22Rv1 (cell line): ENCODE data around the gene AHRR.

ENCODE experiments used
- H3K27ac ChIP-seq: fragments of 450-650 bp; 2 replicates; pipeline ENCODE4 v1.5.1; 2017
- CTCF ChIP-seq: fragments of 450-650 bp; IDR thresholded peaks from 2 replicates; pipeline ENCODE4 v1.5.1; 2017; ENCODE audit warnings: mild to moderate bottlenecking
- ZFX ChIP-seq: fragments of 450-650 bp; IDR thresholded peaks from 2 replicates; pipeline ENCODE4 v1.6.1; 2017; ENCODE audit warnings: antibody characterized with exemption, borderline replicate concordance

The AHRR gene

DNA sequence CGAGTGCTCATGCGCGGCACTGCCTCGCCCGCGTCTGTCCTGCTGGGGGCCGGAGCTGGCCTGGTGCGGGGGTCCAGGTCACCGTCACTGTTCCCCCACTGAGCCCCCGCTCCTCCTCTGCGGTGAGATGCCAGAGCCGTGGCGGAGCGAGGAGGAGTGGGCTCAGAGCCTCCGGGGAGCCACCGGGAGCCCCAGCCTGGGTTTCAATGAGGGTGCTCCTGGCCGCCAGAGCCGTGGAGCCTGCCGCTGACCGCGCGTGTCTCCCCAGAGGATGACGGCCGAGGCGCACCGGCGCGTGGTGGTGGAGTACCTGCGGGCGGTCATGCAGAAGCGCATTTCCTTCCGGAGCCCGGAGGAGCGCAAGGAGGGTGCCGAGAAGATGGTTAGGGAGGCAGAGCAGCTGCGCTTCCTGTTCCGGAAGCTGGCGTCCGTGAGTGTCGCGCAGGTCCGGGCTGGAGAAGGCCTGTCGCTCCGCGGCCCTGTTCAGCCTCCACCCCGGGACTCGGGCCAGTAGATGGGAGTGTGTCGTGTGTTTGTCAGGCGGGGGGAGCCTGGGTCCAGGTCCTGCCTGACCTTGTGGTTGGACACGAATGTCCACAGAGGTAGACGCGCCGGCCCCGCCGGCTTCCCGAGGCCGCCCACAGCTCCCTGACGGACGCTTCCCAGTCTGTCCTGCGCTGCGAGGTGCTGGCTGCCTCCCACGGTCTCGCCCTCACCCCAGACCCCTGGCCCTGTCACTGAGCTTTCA lies 143.5 kb downstream of the AHRR start:
- H3K27ac ChIP-seq, result no peak overlapping the region
- TF ChIP-seq ZFX, result no peak
- TF ChIP-seq CTCF, result no peak

DNA sequence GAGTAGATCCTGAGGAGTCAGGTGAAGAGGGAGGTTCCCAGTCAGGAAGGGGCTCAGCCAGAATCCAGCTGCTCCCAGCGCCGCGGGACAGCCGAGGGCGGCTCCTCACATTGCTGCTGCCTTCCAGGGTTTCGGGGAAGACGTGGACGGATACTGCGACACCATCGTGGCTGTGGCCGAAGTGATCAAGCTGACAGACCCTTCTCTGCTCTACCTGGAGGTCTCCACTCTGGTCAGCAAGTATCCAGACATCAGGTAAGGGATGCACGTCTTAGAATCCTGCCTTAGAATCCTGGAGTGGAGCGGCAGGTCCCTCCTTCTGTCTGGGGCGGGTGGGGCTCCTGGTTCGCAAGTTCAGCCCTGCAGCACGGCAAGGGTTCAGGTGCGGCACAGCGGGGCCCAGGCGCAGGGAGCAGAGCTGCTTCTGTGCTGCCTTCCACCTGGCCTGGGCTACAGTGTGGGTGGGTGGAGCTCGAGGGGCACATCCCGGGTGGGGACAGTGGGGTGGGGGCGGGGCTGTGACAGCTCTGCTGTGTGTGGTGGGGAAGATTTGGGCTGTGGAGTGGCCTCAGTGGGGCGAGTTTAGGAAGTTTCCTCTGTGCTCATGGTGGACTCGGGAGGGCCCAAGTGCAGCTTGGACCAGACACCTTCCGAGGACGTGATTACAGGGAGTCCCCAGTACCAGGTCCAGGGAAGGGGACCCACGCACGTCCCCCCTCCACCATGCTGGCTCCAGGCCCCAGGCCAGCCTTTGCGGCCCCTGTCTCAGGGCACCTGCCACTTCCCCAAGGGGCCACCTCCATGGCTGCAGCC lies 144.3 kb downstream of the AHRR start:
- TF ChIP-seq ZFX (no peak), CTCF (no peak)

DNA sequence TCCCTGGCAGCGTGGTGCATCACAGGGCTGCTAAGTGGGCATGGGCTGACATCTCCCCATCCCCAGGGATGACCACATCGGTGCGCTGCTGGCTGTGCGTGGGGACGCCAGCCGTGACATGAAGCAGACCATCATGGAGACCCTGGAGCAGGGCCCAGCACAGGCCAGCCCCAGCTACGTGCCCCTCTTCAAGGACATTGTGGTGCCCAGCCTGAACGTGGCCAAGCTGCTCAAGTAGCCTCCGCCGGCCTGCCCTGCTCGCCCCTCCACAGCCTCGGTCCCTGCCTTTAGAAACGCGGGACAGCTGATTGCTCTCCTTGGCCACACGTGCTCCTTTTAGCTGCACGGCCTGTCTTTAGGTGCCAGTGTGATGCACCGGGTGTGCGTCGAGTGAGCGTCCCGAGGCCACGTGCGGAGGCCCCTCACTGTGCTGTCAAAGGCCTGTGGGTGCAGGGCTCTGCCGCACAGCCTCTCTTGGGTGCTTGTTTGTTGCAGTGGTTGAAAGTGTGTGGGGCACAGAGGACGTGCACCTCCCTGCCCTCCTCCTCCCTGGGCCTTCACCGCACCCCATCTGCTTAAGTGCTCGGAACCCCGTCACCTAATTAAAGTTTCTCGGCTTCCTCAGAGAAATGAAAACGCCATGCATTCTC lies 145.3 kb downstream of the AHRR start:
- no peak overlapping the region for H3K27ac ChIP-seq
- TF ChIP-seq ZFX (no peak), CTCF (no peak)

More for the DNA sequence above, 144.3 kb downstream of the AHRR start:
- no peak overlapping the region for H3K27ac ChIP-seq

DNA sequence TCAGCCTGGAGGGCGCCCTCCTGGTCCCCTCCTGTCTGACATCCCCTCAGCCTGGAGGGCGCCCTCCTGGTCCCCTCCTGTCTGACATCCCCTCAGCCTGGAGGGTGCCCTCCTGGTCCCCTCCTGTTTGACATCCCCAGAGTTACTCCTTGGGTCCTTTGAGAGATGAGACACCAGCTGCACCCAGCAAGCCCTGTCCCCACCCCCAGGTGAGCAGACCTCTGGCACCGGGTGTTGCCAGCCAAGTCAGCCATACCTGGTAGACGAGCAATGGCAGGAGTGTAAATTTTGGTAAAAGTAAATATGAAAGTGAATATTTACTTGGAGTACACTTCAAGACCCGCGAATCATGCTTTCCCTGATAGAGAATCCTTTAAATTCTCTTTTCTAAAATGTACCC lies 146.9 kb downstream of the AHRR start:
- TF ChIP-seq ZFX (no peak), CTCF (no peak)
- no peak overlapping the region for H3K27ac ChIP-seq

- no peak for TF ChIP-seq ZFX
- TF ChIP-seq CTCF, result no peak
- no peak overlapping the region for H3K27ac ChIP-seq
These were observed 148.4 kb downstream of the AHRR start for GRCh38 chr5:469752-470483.

- H3K27ac ChIP-seq, result peak overlapping the region; percentile 79; the same call in 1 of the 2 replicates
- TF ChIP-seq CTCF, result no peak
These were observed 149.6 kb downstream of the AHRR start for GRCh38 chr5:470961-471749.
